HepG2 (cell line): ENCODE data around the gene ZFAND2B. TPM values are rescaled to one million over a fixed set of nuclear protein-coding genes. Genes with fewer than 3 reads are reported as not detected.

Experiments
- ETV6 ChIP-seq: sonication (generic); formaldehyde crosslinking; conservative IDR thresholded peaks from 2 replicates; pipeline ENCODE4 v1.4.0; 2020; ENCODE audit warnings: missing genetic modification reagents
- FOXA3 ChIP-seq: IDR thresholded peaks from 2 replicates; pipeline ENCODE4 v1.6.1; 2016; ENCODE audit warnings: missing genetic modification reagents, missing compliant biosample characterization
- MIER2 ChIP-seq: IDR thresholded peaks from 2 replicates; pipeline ENCODE4 v1.6.1; 2016; ENCODE audit warnings: missing biosample characterization, missing genetic modification reagents
- PPARG ChIP-seq: conservative IDR thresholded peaks from 2 replicates; pipeline ENCODE4 v1.6.1; 2016; ENCODE audit warnings: missing biosample characterization, missing genetic modification reagents
- SIN3B ChIP-seq: fragments of 150-350 bp; IDR thresholded peaks from 2 replicates; pipeline ENCODE4 v1.6.1; 2014; ENCODE audit warnings: low read length
- TCF7 ChIP-seq: sonication (generic); IDR thresholded peaks from 2 replicates; pipeline ENCODE4 v1.6.1; 2016; ENCODE audit warnings: antibody characterized with exemption, low read depth
- ZIK1 ChIP-seq: sonication (generic); formaldehyde crosslinking; IDR thresholded peaks from 2 replicates; pipeline ENCODE4 v1.5.0; 2020; ENCODE audit warnings: mild to moderate bottlenecking, low read depth, missing genetic modification reagents, borderline replicate concordance
- ZMYM4 ChIP-seq: sonication (generic); formaldehyde crosslinking; IDR thresholded peaks from 2 replicates; pipeline ENCODE4 v1.8.1; 2023; ENCODE audit warnings: mild to moderate bottlenecking, missing genetic modification reagents
- ZNF121 ChIP-seq: sonication (generic); formaldehyde crosslinking; IDR thresholded peaks from 2 replicates; pipeline ENCODE4 v1.5.0; 2020; ENCODE audit warnings: mild to moderate bottlenecking, missing genetic modification reagents
- ZNF484 ChIP-seq: sonication (generic); formaldehyde crosslinking; IDR thresholded peaks from 2 replicates; pipeline ENCODE4 v1.5.1; 2020; ENCODE audit warnings: mild to moderate bottlenecking, low read depth, missing genetic modification reagents, borderline replicate concordance
- polyA plus RNA-seq, 8 experiments: library from polyadenylated mRNA; depleted of rRNA in 3 of 8; stranded (reverse) in 7 of 8; unstranded in 1 of 8; fragments of >200 nt; fragmentation: Illumina TruSeq in 4 of 8; extraction: Trizol in 4 of 8; gene quantifications; 2 replicates each; pipeline versions ENCODE4 v1.2.1 to v1.2.3, GENCODE V29; 2011 to 2016; ENCODE audit warnings: low read depth in 4 of 8, missing spikeins in 1 of 8, mixed read lengths in 1 of 8; ENCODE audit not compliant: insufficient read depth in 1 of 8
- total RNA-seq, 5 experiments: library from RNA; depleted of rRNA; stranded (reverse); fragments of >200 nt; fragmentation: Illumina TruSeq; extraction: Trizol; gene quantifications; 2 replicates each; pipeline ENCODE4 v1.2.3, GENCODE V29; 2016; ENCODE audit warnings: low read depth in 1 of 5
- TF ChIP-seq, protein P1 (sequence below), 2 experiments: fragments of 450-650 bp in 1 of 2; sonication (generic) in 1 of 2; formaldehyde crosslinking in 1 of 2; IDR thresholded peaks; 2 replicates each; pipeline versions ENCODE4 v1.6.1 to v1.8.0; 2016 to 2022; ENCODE audit warnings: antibody characterized with exemption in 1 of 2, mild to moderate bottlenecking in 1 of 2, missing genetic modification reagents in 1 of 2
- TF ChIP-seq, protein P2 (sequence below): sonication (generic); formaldehyde crosslinking; IDR thresholded peaks from 2 replicates; pipeline ENCODE4 v1.4.0; 2020; ENCODE audit warnings: mild to moderate bottlenecking, missing genetic modification reagents
- TF ChIP-seq, protein P3 (sequence below): sonication (generic); formaldehyde crosslinking; IDR thresholded peaks from 2 replicates; pipeline ENCODE4 v1.4.0; 2020; ENCODE audit warnings: missing genetic modification reagents
- TF ChIP-seq, protein P4 (sequence below): sonication (generic); formaldehyde crosslinking; IDR thresholded peaks from 2 replicates; pipeline ENCODE4 v1.5.0; 2020; ENCODE audit warnings: missing genetic modification reagents

The ZFAND2B gene
- total and polyA plus RNA-seq, 2 of the 13 experiments (the other 11 are each of a cell fraction or from before 2014, with no cell fraction given) = 53.3 to 115 TPM

DNA sequence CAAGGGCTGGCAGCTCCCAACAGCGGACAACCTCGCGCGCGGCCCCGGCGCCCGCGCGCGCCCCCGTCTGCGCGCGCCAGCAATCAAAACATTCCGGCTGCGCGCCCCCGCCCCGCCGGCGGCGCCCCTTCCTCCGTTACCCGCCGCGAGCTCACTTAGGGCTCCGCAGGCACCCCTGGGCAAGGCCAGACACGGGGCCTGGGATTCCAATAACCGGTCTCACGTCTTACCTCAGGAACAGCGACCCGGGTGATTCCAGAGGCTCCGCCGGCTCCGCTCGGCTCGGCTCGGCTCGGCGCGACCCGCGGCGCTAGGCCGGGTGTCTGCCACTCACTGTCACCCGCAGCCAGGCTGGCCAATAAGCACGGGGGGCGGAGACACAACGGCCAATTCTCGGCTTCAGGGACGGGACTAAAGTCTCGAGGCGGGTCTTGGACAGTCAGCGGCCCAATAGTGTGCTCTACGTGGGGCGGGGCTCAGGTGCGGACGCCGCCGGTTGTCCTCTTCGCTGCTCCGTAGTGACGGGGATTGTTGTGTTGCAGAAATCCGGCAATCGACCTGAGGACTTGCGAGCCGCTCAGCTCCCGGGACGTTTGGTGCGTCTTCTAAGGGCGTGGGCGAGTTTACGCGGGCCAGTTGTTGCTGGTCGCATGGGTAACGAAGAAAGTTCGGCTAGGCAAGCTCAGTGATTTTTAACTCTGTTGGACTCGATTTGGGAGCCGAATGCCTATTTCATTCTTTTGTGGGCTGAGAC lies 22.9 kb downstream of the ZFAND2B start, which contains the start of the genes ANKZF1 and ATG9A (continued):
- TF ChIP-seq, protein P1, sequence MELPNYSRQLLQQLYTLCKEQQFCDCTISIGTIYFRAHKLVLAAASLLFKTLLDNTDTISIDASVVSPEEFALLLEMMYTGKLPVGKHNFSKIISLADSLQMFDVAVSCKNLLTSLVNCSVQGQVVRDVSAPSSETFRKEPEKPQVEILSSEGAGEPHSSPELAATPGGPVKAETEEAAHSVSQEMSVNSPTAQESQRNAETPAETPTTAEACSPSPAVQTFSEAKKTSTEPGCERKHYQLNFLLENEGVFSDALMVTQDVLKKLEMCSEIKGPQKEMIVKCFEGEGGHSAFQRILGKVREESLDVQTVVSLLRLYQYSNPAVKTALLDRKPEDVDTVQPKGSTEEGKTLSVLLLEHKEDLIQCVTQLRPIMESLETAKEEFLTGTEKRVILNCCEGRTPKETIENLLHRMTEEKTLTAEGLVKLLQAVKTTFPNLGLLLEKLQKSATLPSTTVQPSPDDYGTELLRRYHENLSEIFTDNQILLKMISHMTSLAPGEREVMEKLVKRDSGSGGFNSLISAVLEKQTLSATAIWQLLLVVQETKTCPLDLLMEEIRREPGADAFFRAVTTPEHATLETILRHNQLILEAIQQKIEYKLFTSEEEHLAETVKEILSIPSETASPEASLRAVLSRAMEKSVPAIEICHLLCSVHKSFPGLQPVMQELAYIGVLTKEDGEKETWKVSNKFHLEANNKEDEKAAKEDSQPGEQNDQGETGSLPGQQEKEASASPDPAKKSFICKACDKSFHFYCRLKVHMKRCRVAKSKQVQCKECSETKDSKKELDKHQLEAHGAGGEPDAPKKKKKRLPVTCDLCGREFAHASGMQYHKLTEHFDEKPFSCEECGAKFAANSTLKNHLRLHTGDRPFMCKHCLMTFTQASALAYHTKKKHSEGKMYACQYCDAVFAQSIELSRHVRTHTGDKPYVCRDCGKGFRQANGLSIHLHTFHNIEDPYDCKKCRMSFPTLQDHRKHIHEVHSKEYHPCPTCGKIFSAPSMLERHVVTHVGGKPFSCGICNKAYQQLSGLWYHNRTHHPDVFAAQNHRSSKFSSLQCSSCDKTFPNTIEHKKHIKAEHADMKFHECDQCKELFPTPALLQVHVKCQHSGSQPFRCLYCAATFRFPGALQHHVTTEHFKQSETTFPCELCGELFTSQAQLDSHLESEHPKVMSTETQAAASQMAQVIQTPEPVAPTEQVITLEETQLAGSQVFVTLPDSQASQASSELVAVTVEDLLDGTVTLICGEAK (IDR thresholded peaks at IDR 0.05) = no peak
- TF ChIP-seq, protein P1 (CRISPR knock-in tag; IDR thresholded peaks at IDR 0.05) = 0 out of 2 replicates have a peak, but pooled peaks have one; percentile 72
- peak; percentile 33; the same call in 1 of the 2 replicates for TF ChIP-seq ZMYM4 (CRISPR knock-in tag)
- TF ChIP-seq MIER2 (CRISPR knock-in tag) = no peak
- TF ChIP-seq ZNF484 (CRISPR knock-in tag) = no peak
- peak; percentile 61 for TF ChIP-seq ZIK1
- TF ChIP-seq, protein P2, sequence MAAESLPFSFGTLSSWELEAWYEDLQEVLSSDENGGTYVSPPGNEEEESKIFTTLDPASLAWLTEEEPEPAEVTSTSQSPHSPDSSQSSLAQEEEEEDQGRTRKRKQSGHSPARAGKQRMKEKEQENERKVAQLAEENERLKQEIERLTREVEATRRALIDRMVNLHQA = no peak
- peak; percentile 26; the same call in 1 of the 2 replicates for TF ChIP-seq ETV6 (CRISPR knock-in tag)
- TF ChIP-seq FOXA3 (CRISPR knock-in tag) = 0 out of 2 replicates have a peak, but pooled peaks have one; percentile 42
- TF ChIP-seq, protein P3, sequence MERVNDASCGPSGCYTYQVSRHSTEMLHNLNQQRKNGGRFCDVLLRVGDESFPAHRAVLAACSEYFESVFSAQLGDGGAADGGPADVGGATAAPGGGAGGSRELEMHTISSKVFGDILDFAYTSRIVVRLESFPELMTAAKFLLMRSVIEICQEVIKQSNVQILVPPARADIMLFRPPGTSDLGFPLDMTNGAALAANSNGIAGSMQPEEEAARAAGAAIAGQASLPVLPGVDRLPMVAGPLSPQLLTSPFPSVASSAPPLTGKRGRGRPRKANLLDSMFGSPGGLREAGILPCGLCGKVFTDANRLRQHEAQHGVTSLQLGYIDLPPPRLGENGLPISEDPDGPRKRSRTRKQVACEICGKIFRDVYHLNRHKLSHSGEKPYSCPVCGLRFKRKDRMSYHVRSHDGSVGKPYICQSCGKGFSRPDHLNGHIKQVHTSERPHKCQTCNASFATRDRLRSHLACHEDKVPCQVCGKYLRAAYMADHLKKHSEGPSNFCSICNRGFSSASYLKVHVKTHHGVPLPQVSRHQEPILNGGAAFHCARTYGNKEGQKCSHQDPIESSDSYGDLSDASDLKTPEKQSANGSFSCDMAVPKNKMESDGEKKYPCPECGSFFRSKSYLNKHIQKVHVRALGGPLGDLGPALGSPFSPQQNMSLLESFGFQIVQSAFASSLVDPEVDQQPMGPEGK (CRISPR knock-in tag) = peak; percentile 15; the same call in 1 of the 2 replicates
- 0 out of 2 replicates have a peak, but pooled peaks have one; percentile 54 for TF ChIP-seq ZNF121 (CRISPR knock-in tag)
- no peak; the same call in 1 of the 2 replicates for TF ChIP-seq SIN3B
- TF ChIP-seq, protein P4, sequence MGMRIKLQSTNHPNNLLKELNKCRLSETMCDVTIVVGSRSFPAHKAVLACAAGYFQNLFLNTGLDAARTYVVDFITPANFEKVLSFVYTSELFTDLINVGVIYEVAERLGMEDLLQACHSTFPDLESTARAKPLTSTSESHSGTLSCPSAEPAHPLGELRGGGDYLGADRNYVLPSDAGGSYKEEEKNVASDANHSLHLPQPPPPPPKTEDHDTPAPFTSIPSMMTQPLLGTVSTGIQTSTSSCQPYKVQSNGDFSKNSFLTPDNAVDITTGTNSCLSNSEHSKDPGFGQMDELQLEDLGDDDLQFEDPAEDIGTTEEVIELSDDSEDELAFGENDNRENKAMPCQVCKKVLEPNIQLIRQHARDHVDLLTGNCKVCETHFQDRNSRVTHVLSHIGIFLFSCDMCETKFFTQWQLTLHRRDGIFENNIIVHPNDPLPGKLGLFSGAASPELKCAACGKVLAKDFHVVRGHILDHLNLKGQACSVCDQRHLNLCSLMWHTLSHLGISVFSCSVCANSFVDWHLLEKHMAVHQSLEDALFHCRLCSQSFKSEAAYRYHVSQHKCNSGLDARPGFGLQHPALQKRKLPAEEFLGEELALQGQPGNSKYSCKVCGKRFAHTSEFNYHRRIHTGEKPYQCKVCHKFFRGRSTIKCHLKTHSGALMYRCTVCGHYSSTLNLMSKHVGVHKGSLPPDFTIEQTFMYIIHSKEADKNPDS (CRISPR knock-in tag) = no peak
- TF ChIP-seq TCF7 = no peak
- TF ChIP-seq PPARG (CRISPR knock-in tag) = no peak
